ENCODE data around the gene E4F1.

GRCh38 chr16:2277466-2278271 lies 54.3 kb downstream of the E4F1 start:
- TF ChIP-seq CTCF (IDR thresholded peaks at IDR 0.05) (no peak), EZH2 (IDR thresholded peaks at IDR 0.05; ENCODE audit: borderline replicate concordance, insufficient read depth, low read depth, low read length, poor library complexity, severe bottlenecking) (no peak)

Measured in B cell (primary cell).